GM21528 (cell line): ENCODE data around the gene USP44.
"Not testable (repeated sequence)": the region's sequence is repeated elsewhere in the genome, so short reads cannot be mapped to it uniquely, and the experiment has no call there.

Experiments
- ATAC-seq: cut with Tn5 transposase; IDR thresholded peaks from one replicate; pipeline ENCODE4 v1.9.1; 2021; ENCODE audit warnings: mild to moderate bottlenecking, moderate library complexity; ENCODE audit not compliant: unreplicated experiment, low FRiP score

USP44 gene

DNA sequence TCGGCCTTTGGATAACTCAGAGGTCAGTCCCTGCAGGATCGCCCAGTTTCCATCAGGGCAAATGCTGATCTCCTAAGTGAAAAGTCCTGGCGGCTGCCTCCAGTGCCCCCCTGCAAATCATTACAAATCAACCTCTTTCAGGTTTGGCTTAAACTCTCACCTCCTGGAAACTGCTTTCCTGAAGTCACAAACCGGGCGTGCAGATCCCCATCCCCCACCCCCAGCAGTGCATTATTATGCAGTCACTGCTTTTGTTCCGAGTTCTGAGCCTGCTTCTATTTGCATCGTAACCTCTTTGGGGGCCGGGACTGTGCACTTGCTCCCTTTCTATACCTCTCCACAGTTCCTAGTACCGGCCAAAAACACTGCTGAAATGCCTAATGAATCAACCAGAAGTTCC, at the start of gene USP44:
TSS of gene USP44 (minus strand) at position 172 of the 400 bp plus-strand sequence. CDS start 17,220 bp downstream, outside the sequence.
- no peak for ATAC-seq

DNA sequence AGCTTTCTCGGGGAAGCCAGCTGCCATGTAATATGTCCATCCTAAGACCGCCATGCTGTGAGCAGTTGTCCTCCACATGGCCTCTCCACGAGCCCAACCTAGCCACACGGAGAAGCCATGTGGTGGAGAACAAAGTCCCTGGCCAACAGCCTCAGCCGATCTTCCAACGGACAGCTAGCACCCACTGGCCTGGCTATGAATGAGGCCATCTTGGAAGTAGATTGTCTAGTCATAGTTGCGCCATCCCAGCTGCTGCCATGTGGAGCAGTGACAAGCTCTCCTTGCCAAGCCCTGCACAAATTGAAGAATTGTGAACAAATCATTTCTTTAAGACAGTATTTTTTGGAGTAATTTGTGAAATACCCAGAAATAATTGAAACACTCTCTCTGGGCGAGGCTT, 49.3 kb upstream of the USP44 start:
- no peak for ATAC-seq

DNA sequence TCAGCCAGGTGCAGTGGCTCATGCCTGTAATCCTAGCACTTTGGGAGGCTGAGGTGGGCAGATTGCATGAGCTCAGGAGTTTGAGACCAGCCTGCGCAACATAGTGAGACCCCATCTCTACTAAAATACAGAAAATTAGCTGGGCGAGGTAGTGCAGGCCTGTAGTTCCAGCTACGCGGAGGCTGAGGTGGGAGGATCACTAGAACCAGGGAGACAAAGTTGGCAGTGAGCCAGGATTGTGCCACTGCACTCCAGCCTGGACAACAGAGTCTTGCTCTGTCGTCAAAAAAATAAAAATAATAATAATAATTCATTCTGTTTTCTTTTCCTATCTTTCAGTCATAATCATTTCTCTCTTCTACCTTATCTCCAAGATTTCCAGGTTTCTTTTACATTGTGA, 48.6 kb upstream of the USP44 start:
- no peak for ATAC-seq

DNA sequence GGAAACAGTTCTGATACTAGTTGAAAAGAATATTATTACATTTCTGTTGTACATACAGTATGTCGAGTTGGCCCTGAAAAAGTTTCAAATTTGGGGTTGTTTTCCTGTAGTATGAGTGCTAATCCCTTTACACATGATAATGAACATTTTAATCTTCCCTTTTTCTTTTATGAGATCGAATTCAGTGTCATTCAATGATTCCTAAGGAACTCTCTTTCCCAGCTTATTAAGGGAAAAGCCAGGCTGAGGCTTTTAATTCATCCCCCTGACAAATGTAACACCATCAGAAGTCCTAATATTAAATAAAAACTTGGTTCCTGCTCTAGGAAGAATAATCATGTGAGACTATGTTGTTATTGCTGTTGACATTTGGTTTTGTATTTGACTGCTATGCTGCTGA, 42.9 kb upstream of the USP44 start:
- no peak for ATAC-seq

DNA sequence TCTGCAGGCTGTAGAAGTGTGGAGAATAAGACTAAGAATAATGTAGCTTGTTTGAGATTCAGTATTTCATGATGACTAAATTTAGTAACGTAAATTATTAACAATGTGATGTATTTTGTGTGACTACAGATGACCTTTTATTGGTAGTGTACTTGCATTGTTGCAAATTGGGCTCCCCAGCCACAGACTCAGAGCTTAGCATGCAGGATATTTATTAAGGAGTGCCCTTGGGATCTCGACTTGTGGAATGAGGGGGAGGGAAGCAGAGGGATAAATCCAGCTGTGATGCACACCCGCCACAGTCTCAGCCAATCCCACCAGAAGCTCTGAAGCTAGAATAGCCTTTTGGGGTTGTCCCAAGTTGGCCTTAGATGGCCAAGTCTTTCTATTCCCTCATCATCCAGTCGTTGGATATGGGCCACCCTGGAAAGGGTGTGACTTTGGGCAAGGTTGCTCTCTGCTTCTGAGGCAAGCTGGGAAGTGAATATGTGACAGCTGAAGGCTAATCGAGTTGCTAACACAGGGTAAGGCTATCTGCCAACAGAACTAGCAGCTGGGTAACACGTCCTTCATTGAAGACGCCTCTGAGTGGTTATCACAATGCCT, 42.1 kb upstream of the USP44 start:
- ATAC-seq, result no peak

DNA sequence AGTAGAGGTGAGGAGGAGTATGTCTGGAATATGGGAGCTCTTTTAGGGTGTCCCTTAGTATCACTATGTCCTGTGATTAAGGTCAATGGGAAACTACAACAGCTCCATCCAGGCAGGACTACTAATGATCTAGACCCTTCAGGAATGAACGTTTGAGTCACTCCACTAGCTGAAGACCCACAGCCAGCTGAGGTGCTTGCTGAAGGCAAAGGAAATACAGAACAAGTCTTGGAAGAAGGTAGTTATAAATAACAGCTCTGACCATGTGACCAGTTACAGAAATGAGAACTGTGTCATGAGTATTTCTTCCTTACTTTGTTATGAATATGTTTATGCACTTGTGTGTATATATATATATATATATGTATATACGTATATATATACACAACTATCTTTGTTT, 40.5 kb upstream of the USP44 start:
- no peak for ATAC-seq

DNA sequence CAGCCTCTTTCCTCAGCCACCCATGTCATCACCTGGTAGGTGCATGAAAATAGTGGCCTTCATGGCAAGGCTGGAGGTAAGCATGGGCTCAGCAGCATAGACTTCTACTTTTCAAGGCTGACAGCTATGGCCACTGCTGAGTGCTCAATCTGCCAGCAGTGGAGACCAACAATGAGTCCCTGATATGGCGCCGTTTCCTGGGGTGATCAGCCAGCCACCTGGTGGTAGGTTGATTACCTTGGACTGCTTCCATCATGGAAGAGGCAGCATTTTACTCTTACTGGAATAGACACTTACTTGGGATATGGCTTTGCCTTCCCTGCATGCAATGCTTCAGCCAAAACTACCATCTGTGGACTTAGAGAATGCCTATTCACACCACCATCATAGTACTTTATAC, 39.5 kb upstream of the USP44 start:
- no peak for ATAC-seq

DNA sequence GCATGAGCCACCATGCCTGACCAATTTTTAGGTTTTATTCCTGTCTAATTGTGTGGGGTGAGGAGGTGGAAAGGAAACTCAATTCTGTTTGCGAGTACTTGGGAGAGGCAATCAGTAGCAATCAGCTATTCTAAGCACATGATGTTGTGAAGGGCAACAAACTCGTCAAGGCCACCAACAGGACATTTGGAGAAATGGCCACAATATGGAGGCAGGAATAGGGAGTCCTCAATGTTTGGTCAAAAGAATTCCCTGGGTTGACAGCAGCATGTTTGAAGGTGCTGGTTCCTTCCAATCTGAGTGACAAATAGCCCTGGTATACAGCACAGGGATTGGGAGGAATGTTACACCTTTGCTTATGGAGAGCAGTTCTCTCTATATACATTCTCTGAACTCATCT, 32.7 kb upstream of the USP44 start:
- no peak for ATAC-seq

DNA sequence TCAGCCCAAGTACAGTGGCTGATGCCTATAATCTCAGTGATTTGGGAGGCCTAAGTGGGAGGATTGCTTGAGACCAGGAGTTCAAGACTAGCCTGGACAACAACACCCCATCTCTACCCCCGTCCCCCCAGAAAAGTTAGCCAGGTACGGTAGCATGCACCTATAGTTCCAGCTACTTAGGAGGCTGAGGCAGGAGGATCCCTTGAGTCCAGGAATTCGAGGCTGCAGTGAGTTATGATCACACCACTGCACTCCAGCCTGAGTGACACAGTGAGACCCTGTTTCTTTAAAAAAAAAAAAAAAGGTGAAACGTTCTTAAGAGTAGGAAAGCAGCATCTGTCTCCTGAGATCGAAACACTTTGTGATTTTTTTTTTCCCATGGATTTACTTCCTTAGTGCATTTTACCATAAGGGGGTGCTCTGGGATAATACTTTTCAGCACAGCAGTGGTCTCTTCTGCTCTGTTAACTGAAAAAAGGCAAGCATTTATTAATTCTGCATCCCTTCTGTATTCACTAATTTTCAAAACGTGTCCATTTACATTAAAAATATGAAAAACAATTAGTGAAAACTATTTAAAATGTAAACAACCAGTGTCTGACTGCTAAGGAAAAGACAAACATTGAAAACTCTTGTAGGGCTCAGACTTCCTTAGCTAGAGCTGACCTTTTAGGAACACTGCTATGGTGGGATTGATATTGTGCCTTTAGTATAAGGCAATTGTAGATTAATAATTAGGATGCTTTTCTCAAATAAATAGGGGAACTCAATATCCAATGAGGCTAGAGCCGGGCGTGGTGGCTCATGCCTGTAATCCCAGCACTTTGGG, 31.2 kb upstream of the USP44 start:
- ATAC-seq, result no peak

DNA sequence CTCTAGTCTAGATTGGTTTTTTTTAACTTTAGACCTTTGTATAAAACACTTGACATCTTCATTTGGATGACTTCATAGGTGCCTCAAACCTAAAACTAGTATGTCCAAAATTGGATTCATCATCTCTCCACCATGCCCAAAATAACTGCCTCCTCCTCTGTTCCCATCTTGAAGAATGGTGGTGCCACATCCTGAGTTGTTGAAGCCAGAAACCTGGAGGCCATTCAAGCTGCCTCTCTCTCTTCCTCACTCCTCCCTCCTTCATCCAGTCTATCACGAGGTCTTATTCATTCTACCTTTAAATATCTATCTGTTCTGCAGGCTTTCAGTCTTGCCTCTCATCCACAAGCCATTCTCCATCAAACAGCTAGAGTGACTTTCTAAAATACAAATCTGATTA, 26.5 kb upstream of the USP44 start:
- ATAC-seq, result no peak

DNA sequence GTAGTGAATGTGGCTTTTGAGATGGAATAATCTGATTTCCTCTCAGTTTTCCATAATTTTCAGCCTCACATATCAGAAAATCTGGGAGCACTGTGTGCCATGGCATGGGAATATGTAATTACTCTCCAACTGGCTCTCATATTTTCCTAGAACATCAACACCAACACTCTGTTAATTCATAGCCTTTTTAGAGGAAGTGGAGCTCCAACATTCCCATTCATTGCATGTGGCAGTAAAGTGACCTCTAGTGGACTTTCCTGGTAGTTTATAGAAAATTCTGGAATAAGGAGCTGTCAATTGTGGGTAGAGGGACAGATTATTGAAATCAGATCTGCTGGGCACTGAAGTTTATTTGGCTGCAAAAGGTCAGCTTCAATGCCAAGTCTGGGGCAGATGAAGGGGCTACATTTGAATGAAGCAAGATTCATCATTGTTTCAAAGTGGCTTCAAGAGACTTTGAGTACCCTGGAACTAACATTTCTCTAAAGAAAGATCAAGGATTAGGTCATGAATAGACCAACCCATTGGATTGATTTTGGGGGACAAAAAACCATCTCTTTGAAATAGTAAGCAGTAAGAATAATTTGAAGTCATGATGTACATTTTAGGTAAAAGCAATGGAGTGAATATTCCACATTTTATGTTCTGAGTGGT, 23.6 kb upstream of the USP44 start:
- no peak for ATAC-seq

DNA sequence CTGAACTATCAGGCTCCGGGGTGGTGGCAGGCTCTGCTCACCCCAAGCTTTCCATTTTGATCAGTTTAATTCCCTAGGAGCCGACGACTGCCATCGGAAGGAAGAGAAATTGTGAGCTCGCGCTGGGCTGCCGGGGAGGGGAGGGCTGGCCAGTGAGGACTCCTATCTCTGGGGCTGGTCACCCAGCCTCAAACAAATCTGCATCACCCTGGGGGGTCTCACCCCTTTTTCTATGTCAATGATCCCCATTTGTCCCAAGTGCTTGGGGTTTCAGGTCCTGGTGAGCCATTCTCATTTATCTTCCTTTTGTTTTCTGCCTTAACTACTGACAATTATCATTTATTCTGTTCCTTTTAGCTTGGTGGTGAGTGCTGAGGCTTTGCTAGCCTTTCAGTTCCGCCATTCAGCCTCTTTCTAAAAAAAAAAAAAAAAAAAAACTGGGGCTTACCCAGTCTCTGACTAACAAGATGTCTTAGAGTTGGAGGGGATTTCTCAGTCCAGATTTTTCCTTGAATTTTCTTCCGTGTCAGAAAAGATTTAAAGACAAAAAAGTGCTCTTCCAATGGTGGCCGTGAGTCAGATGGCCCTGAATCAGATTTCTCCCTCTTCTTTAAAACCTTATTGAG, 22.8 kb upstream of the USP44 start:
- ATAC-seq, result peak; percentile 68

DNA sequence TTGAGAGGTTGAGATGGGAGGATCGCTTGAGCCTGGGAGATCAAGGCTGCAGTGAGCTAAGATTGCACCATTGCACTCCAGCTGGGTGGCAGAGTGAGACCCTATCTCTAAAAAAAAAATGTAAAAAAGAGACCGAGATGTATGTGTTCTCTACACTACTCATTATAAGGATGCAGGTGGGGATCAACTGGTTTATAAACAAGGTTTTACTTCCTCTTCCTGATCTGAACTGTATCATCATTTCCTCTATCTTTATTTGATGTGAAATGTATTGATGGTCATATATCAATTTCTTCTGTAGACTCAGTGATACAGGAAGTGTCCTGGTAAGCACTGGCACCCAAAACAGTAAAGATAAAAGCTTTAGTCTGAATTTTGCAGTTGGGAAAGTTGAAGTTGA, 20.1 kb upstream of the USP44 start:
- no peak for ATAC-seq

DNA sequence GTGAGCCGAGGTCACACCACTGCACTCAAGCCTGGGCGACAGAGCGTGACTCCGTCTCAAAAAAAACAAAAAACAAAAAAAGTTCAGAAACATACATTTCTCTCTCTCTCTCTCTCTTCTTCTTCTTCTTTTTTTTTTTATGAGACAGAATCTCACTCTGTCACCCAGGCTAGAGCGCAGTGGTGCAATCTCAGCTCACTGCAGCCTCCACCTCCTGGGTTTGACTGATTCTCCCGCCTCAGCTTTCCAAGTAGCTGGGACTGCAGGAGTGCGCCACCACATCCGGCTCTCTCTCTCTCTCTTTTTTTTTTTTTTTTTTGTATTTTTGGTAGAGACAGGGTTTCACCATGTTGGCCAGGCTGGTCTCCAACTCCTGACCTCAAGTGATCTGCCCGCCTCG, 16.8 kb upstream of the USP44 start:
- ATAC-seq, result not testable (repeated sequence)

DNA sequence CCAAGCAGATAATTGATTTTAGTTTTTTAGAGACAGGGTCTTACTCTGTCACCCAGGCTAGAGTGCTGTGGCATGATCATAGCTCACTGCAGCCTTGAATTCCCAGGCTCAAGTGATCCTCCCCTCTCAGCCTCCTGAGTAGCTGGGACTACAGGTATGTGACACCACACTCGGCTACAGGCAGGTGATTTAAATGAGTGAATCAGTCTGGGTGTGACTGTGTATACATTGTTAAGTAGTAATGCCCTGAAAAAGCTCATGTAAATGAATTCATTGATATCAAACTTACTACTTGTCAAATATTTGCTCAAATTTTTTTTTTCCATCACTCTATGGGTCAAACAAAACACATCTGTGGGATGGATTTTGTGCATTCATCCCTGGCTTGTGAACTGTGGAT, 6.3 kb upstream of the USP44 start:
- ATAC-seq, result no peak

DNA sequence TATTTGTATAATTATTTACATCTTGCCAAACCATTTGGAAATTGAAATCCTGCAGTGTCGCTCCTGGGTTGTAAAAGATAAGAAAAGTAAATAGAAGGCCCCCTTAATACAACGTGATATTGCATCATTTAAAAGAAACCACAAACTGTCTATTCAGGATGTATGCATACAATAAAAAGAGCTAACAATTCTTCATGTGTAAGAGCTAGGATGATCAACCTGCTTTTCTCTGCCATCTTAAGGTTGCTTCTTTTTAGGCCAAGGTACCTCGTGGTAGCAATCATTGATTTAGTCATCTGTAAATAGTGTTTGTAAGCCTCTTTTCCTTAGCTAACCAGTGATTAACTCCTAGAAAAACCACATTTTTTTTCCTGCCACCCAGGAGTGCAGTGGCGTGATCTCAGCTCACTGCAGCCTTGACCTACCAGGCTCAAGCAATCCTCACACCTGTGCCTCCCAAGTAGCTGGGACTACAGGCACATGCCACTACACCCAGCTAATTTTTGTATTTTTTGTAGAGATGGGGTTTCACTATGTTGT, 3.3 kb upstream of the USP44 start:
- ATAC-seq, result no peak

DNA sequence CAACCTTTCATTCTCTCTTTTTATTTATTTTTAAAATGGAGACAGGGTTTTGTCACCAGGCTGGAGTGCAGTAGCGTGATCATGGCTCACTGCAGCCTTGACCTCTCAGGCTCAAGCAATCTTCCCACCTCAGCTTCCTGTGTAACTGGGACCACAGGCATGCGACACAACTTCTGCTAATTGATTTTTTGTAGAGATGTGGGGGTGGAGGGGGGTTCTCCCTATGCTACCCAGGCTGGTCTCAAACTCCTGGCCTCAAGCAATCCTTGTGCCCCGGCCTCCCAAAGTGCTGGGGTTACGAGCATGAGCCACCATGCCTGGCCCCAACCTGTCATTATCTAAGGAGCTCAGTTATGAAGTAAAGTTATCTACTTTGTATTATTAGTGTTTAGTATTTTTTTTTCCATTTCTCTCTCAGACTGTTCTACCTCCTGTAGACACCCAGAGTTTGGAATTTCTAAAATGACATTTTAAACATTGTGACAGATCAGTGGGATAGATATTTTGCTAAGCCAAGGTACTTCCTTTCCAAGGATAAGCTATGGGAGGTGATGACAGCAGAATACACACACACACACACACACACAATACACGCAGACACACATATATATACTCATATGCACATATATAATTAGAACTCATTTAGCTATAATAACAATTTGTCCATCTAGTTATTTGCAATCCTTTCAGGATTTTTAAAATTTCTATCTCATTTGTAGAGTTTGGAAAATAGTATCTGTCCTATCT, 2.1 kb upstream of the USP44 start:
- ATAC-seq, result no peak

DNA sequence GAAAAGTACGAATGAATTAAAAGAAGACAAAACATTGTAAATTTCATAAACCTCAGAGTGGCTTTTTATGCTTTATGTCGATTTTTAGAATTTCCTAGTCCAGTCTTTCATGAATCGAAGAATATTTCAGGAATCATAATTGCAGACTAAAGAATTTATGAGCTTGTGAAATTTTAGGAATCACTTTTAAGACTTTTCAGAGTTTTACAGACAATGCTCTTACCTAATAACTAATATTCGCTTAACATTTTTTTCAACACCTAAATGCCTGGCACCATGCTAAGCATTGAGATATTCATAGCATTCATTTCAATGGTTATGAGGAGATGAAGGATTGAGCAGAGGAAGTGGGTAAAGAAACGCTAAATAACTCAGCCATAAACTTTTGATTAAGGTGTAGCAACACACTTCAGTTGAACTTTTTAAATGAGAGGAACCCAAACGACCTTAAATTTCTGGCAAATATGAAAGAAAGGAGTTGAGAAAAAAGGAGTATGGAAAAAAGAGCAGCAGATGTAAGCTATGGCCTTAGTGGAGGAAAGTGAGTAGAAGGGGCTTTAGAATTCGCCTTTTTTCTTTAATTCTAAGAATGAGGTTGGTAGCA, 739 bp upstream of the USP44 start:
- no peak for ATAC-seq

DNA sequence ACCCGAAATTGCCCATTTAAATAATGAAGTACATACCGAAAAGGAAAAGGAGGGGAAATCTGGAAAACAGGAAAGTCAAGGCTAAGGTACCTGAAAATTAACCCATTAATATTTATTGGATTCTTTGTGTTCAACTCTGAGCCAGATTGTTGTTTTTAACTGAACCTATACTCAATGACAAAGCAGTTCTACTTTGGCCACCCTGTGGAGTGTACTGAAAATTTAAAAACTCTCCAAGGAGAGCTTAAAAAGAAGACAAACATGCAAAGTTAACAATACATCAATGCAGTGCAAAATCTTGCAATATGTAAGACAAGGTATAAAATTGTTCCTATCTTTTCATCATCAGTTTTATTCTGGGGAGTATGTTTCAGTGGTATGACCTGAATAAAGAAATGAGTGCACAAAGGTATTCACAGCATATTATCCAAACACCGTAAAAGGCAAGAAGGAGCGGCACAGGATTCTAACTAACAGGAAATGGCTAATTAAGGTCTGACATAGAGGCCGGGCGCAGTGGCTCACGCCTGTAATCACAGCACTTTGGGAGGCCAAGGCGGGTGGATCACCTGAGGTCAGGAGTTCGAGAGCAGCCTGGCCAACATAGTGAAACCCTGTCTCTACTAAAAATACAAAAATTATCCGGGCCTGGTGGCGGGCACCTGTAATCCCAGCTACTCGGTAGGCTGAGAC, 1.7 kb downstream of the USP44 start:
- no peak for ATAC-seq
